ENCODE results near the gene LPCAT1.
A peak's percentile ranks its signal among the peaks of the same experiment; 100 is the strongest.

The LPCAT1 gene

GRCh38 chr5:1494780-1495524 lies 28.8 kb downstream of the LPCAT1 start:
- DNase-seq, result no peak

- DNase-seq, result no peak
Observed at GRCh38 chr5:1493941-1494340, 29.8 kb downstream of the LPCAT1 start.

- DNase-seq, result no peak
Observed at GRCh38 chr5:1493413-1493812, 30.3 kb downstream of the LPCAT1 start.

- no peak for DNase-seq
Observed at GRCh38 chr5:1492757-1493156, 31.0 kb downstream of the LPCAT1 start.

GRCh38 chr5:1490376-1490775 lies 33.4 kb downstream of the LPCAT1 start:
- DNase-seq, result no peak

GRCh38 chr5:1489754-1490153 lies 34.0 kb downstream of the LPCAT1 start:
- DNase-seq, result no peak

GRCh38 chr5:1488882-1489680 lies 34.7 kb downstream of the LPCAT1 start:
- DNase-seq, result no peak

GRCh38 chr5:1487079-1487764 lies 36.5 kb downstream of the LPCAT1 start:
- no peak for DNase-seq

- no peak for DNase-seq
Observed at GRCh38 chr5:1486271-1486670, 37.5 kb downstream of the LPCAT1 start.

GRCh38 chr5:1485579-1486118 lies 38.1 kb downstream of the LPCAT1 start:
- no peak for DNase-seq

GRCh38 chr5:1484730-1485578 lies 38.8 kb downstream of the LPCAT1 start:
- DNase-seq, result no peak

GRCh38 chr5:1483856-1484729 lies 39.7 kb downstream of the LPCAT1 start:
- DNase-seq, result no peak

- DNase-seq, result no peak
Observed at GRCh38 chr5:1483064-1483463, 40.7 kb downstream of the LPCAT1 start.

GRCh38 chr5:1481959-1482331 lies 41.8 kb downstream of the LPCAT1 start:
- DNase-seq, result no peak

- no peak for DNase-seq
Observed at GRCh38 chr5:1481266-1481958, 42.3 kb downstream of the LPCAT1 start.

- DNase-seq, result no peak
Observed at GRCh38 chr5:1480806-1481205, 43.0 kb downstream of the LPCAT1 start.

GRCh38 chr5:1480217-1480616 lies 43.5 kb downstream of the LPCAT1 start:
- DNase-seq, result no peak

- peak; percentile 27 to 35 for DNase-seq
Observed at GRCh38 chr5:1479581-1480188, 44.1 kb downstream of the LPCAT1 start.

- no peak for DNase-seq
Observed at GRCh38 chr5:1479066-1479465, 44.7 kb downstream of the LPCAT1 start.

- DNase-seq, result no peak
Observed at GRCh38 chr5:1478271-1479035, 45.3 kb downstream of the LPCAT1 start.

Measured in stimulated activated CD4-positive, alpha-beta T cell treated with anti-CD3 and anti-CD28 coated beads, Interleukin-4, amount 100 ng/mL, for 4 hours (primary cell).